GM12874 (cell line): Measurements from ENCODE around the gene IL17C.

Experiments
- TF ChIP-seq, protein P1 (sequence below): IDR thresholded peaks from 2 replicates; pipeline ENCODE4 v1.5.1; 2011; ENCODE audit warnings: low read depth, mild to moderate bottlenecking, control low read depth, low read length, moderate library complexity; ENCODE audit not compliant: insufficient read depth

Gene IL17C

DNA sequence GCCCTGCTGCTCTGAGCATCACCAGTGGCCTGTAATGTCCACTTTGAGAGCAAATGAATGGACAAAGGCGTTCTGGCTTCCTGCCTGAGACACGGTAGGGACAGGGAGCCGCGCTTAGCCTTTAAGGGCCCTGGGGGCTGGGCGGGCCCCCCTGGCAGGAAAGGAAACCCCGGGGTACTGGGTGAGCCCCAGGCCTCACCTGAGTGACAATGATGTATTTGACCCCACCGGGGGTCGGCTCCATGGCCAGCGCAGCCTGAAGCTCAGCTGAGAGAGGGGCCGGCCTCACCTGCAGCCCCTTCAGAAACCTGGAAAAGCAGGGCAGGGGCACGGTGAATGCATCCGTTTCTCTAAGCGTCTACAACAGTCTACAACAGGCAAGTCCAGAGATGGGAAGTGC is 14.7 kb downstream of the IL17C start:
- TF ChIP-seq, protein P1, sequence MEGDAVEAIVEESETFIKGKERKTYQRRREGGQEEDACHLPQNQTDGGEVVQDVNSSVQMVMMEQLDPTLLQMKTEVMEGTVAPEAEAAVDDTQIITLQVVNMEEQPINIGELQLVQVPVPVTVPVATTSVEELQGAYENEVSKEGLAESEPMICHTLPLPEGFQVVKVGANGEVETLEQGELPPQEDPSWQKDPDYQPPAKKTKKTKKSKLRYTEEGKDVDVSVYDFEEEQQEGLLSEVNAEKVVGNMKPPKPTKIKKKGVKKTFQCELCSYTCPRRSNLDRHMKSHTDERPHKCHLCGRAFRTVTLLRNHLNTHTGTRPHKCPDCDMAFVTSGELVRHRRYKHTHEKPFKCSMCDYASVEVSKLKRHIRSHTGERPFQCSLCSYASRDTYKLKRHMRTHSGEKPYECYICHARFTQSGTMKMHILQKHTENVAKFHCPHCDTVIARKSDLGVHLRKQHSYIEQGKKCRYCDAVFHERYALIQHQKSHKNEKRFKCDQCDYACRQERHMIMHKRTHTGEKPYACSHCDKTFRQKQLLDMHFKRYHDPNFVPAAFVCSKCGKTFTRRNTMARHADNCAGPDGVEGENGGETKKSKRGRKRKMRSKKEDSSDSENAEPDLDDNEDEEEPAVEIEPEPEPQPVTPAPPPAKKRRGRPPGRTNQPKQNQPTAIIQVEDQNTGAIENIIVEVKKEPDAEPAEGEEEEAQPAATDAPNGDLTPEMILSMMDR: no peak

DNA sequence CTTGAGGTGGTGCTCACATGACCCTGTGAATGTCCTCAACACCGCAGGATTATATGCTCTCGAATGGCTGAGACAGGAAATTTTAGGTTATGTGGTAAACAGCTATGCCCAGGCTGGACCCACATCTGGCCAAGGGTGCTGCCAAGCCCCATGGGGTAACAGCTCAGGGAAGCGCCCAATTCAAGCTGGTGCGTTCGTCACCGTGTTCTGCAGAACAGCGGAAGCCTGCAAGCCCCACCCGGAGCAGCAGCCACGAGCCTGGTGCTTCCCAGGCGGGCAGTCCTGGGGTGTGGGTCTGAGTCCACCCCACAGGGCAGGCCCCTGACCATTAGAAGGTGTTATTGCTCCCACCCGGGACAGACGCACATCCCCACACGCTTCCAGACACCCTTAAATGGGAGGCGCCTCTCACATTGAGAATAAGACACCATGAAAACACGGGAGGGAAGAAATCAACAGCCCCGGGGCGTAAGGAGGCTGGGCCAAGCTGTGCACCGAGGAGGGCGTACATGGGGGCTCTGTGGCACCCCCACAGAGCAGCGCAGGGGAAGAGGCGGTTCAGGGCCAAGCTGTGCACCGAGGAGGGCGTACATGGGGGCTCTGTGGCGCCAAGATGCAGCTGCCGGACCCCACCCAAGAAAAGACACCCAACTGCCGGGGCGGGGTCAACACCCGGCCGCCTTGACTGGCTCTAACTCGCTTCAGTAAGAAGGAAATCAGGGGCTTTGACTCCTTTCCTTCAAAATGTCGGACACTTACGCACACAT is 15.4 kb downstream of the IL17C start:
- TF ChIP-seq, protein P1: no peak

DNA sequence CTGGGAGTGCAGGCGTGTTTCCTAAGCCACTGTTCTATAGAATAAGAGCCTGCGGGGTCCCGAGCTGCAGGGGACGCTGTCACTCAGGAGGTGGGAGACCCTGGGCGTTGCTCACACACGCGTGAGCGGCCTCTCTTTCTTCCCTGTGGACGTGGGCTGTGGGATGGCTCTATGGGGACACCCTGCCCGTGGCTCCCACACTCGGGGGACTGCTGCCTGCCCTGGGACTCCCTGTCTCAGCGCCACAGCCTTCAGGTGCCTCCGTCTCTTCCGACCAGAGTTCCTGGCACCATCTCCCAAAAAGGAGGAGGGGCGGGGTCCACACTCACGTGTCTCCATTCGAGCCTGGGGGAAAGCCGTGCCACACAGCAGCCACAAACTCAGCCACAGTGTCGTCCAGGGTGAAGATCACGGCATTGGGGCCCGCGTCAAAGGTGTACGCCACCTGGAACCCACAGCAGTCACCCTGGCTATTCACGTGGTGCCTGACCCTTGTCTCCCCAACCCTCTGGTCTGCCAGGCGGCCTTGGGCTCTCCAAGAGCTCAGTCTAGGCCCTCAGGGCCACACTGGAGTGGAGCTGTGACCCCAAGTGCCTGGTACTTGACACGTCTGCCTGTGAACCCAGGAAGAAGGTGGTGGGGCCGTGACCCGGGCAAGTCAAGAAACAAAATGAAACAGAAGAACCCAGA is 16.1 kb downstream of the IL17C start:
- TF ChIP-seq, protein P1: no peak

DNA sequence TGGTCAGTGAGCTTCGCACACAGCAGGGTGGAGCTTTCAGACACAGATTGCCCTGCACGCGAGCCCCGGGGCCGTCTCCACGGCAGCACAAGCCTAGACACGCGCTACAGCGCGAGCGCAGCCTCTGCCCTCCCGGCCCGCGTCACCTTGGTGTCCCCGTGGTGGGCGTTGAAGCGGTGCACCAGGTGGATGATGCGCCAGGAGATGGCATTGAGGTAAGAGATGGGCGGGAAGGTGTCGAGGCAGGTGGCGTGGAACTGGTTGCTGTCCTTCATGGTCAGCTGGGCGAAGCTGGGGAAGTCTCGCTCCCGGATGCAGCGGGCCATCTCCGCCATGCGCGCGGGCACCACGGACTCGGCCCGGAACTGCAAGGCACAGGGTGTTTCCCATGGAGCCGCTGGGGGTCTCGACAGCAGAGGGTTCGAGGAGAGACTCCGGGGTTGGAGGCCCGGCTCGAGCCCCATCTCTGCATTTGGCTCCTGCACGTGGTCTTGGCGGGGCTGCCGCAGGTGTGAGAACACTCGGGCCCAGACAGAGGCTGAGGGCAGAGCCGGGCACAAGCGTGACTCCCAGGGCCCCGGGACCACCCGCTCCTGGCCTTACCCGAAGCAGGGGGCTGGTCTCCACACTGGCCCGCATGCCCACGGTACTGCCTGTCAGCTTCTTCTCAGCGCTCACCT is 16.8 kb downstream of the IL17C start:
- TF ChIP-seq, protein P1: no peak

DNA sequence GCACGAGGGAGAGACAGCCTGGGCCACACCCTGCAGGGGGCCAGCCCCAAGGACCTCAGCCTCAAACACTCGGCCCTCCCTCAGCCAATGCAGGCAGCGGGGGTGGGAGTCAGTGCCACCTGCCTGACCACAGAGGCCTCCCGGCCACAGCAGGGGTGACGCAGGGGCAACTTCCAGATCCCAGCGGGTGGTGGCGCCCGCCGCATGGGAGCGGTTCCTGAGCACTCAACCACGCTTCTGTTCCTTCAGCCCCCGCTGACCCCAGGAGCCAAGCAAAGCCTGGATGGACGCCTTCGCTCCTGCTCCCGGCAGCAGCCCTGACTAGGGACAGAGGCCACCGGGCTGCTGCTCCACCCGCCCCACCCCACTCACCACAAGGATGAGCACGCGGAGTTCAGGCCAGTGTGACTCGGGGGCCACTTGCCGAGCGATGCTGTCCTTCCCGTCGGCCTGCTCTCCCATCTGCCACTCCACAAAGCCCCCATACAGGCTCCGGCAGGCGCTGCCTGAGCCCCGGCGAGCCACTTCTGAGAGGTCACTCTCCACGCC is 17.4 kb downstream of the IL17C start:
- TF ChIP-seq, protein P1: no peak

DNA sequence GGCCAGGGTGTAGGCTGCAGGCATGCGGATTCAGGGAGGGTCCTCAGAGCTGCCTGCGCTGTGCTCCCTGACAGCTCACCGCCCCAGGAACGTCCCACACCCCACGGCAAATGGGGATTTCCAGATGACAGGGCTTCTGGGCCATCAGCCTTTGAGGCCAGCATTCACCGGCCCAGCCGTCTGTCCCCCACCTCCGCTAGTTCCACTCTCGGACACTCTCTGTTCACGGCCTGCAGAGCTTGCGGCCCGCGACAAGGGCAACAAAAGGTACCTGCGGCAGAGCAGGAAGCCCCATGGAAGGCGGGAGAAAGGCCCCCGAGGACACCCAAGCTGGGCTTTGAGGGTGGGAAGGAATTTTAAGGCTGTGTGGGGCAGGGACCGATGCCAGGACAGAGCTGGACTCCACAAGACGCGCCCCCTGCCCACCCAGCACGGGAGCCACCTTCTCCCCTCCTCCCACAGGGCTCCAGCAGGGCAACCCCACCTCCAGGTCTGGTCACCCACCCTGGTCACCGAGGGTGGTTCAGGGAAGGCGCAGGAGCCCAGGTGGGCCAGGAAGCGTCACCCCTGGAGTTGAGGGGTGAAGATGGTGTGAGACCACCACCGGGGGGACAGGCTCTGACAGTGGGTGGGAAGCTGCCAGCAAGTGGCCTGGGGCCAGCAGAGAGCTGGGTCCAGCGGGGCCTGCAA is 18.1 kb downstream of the IL17C start:
- TF ChIP-seq, protein P1: no peak
